Liver (tissue), 9 donors: ENCODE measurements around the gene APBA2. TPM values are rescaled to one million over a fixed set of nuclear protein-coding genes. Genes with fewer than 3 reads are reported as not detected.

Experiments used
- DNase-seq: peaks from one replicate; pipeline ENCODE4 v3.0.0-alpha.2; 2017; ENCODE audit warnings: low spot score
- H3K27ac ChIP-seq, 2 donors: one replicate each; pipeline ENCODE4 v1.7.0; 2013; ENCODE audit warnings: inconsistent platforms in 2 of 2, low read length in 2 of 2, control low read depth in 1 of 2, low read depth in 1 of 2, mild to moderate bottlenecking in 1 of 2
- H3K27me3 ChIP-seq, 4 donors: one replicate each; pipeline versions ENCODE4 v1.6.1 to v1.7.0; 2013; ENCODE audit warnings: low read length in 3 of 4, inconsistent platforms in 1 of 4, mild to moderate bottlenecking in 1 of 4, moderate library complexity in 1 of 4; ENCODE audit not compliant: control insufficient read depth in 4 of 4, insufficient read depth in 4 of 4
- H3K36me3 ChIP-seq, 4 donors: one replicate each; pipeline versions ENCODE4 v1.6.1 to v1.7.0; 2013; ENCODE audit warnings: low read length in 3 of 4, mild to moderate bottlenecking in 3 of 4, low read depth in 1 of 4, moderate library complexity in 1 of 4; ENCODE audit not compliant: control insufficient read depth in 4 of 4, insufficient read depth in 3 of 4
- H3K4me1 ChIP-seq, 4 donors: one replicate each; pipeline versions ENCODE4 v1.6.1 to v1.7.0; 2013; ENCODE audit warnings: low read length in 3 of 4, mild to moderate bottlenecking in 3 of 4, moderate library complexity in 1 of 4; ENCODE audit not compliant: control insufficient read depth in 4 of 4, insufficient read depth in 4 of 4
- H3K4me3 ChIP-seq, 3 donors: one replicate each; pipeline versions ENCODE4 v1.6.1 to v1.7.0; 2013; ENCODE audit warnings: low read length in 3 of 3, control low read depth in 1 of 3, low read depth in 1 of 3, mild to moderate bottlenecking in 1 of 3
- H3K9ac ChIP-seq, 2 donors: one replicate each; pipeline ENCODE4 v1.7.0; 2013; ENCODE audit warnings: low read length in 2 of 2, mild to moderate bottlenecking in 2 of 2, moderate library complexity in 2 of 2, control low read depth in 1 of 2, low read depth in 1 of 2
- H3K9me3 ChIP-seq, 4 donors: one replicate each; pipeline versions ENCODE4 v1.6.1 to v1.7.0; 2013; ENCODE audit warnings: low read length in 3 of 4; ENCODE audit not compliant: control insufficient read depth in 4 of 4
- EGR1 ChIP-seq, 2 donors: IDR thresholded peaks; 2 replicates each; pipeline ENCODE4 v1.6.1; 2016 to 2018; ENCODE audit warnings: antibody characterized with exemption in 2 of 2, low read depth in 2 of 2
- FOXA1 ChIP-seq: IDR thresholded peaks from 2 replicates; pipeline ENCODE4 v1.6.1; 2016; ENCODE audit warnings: antibody characterized with exemption
- FOXA2 ChIP-seq: IDR thresholded peaks from 2 replicates; pipeline ENCODE4 v1.6.1; 2016; ENCODE audit warnings: antibody characterized with exemption
- GABPA ChIP-seq, 2 donors: IDR thresholded peaks in 1 of 2; conservative IDR thresholded peaks in 1 of 2; 2 replicates each; pipeline ENCODE4 v1.6.1; 2016; ENCODE audit warnings: antibody characterized with exemption in 2 of 2, mild to moderate bottlenecking in 1 of 2, moderate library complexity in 1 of 2
- HNF4A ChIP-seq, 2 donors: conservative IDR thresholded peaks; 2 replicates each; pipeline ENCODE4 v1.6.1; 2016; ENCODE audit warnings: antibody characterized with exemption in 2 of 2, mild to moderate bottlenecking in 2 of 2
- HNF4G ChIP-seq: IDR thresholded peaks from 2 replicates; pipeline ENCODE4 v1.6.1; 2016; ENCODE audit warnings: antibody characterized with exemption
- JUND ChIP-seq, 2 donors: IDR thresholded peaks; 2 replicates each; pipeline ENCODE4 v1.6.1; 2016; ENCODE audit warnings: antibody characterized with exemption in 2 of 2
- MAX ChIP-seq: IDR thresholded peaks from 2 replicates; pipeline ENCODE4 v1.6.1; 2016; ENCODE audit warnings: antibody characterized with exemption
- NR2F2 ChIP-seq: IDR thresholded peaks from 2 replicates; pipeline ENCODE4 v1.6.1; 2016; ENCODE audit warnings: antibody characterized with exemption
- RAD21 ChIP-seq, 2 donors: IDR thresholded peaks; 2 replicates each; pipeline ENCODE4 v1.6.1; 2016; ENCODE audit warnings: antibody characterized with exemption in 2 of 2, mild to moderate bottlenecking in 2 of 2
- RXRA ChIP-seq, 2 donors: IDR thresholded peaks; 2 replicates each; pipeline ENCODE4 v1.6.1; 2017 to 2018; ENCODE audit warnings: antibody characterized with exemption in 2 of 2, mild to moderate bottlenecking in 1 of 2
- SP1 ChIP-seq: IDR thresholded peaks from 2 replicates; pipeline ENCODE4 v1.6.1; 2018; ENCODE audit warnings: antibody characterized with exemption, mild to moderate bottlenecking
- TAF1 ChIP-seq: conservative IDR thresholded peaks from 2 replicates; pipeline ENCODE4 v1.6.1; 2016; ENCODE audit warnings: antibody characterized with exemption, mild to moderate bottlenecking
- YY1 ChIP-seq: IDR thresholded peaks from 2 replicates; pipeline ENCODE4 v1.6.1; 2016; ENCODE audit warnings: antibody characterized with exemption, mild to moderate bottlenecking
- WGBS: extraction: QIAGEN DNeasy Blood & Tissue Kit; methylation state at CpG from one replicate; pipeline ENCODE4 v1.1.7; 2013; 5-methylcytosine and 5-hydroxymethylcytosine counted together
- polyA plus RNA-seq, 2 donors: library from polyadenylated mRNA; stranded (reverse) in 1 of 2; unstranded in 1 of 2; fragments of 200-250 nt in 1 of 2; fragments of >200 nt in 1 of 2; fragmentation: Nextera tagmentation in 1 of 2; extraction: Ambion mirVana in 1 of 2; gene quantifications; one replicate each; pipeline versions ENCODE4 v1.2.1 to v1.2.3, GENCODE V29; 2013 to 2015
- total RNA-seq, 2 donors: library from RNA; depleted of rRNA; stranded (reverse); fragments of >200 nt; gene quantifications; one replicate each; pipeline ENCODE4 v1.2.3, GENCODE V29; 2014
- TF ChIP-seq, protein P1 (sequence below): IDR thresholded peaks from 2 replicates; pipeline ENCODE4 v1.6.1; 2016; ENCODE audit warnings: antibody characterized with exemption
- TF ChIP-seq, protein P2 (sequence below): fragments of 150-350 bp; IDR thresholded peaks from 2 replicates; pipeline ENCODE4 v1.5.1; 2017; ENCODE audit warnings: improper control_type of control experiment, low read depth, low read length; ENCODE audit not compliant: missing input control
- TF ChIP-seq, protein P3 (sequence below): IDR thresholded peaks from 2 replicates; pipeline ENCODE4 v1.6.1; 2016; ENCODE audit warnings: antibody characterized with exemption
- TF ChIP-seq, protein P4 (sequence below): IDR thresholded peaks from 2 replicates; pipeline ENCODE4 v1.6.1; 2016; ENCODE audit warnings: antibody characterized with exemption, mild to moderate bottlenecking
- donor health status: healthy.
- donor health status: healthy.
- donor health status: healthy.
- donor health status: healthy.
- donor health status: healthy.

APBA2 gene
- total and polyA plus RNA-seq, 4 donors: 0.38 to 2.9 (median 1.7) TPM

GRCh38 chr15:29018120-29018805 is 132.5 kb downstream of the APBA2 start:
- H3K27ac ChIP-seq: no peak overlapping the region
- WGBS: 89% methylated on average over 8 of the region's 8 CpGs
- H3K4me3 ChIP-seq: no peak overlapping the region
- H3K4me1 ChIP-seq: no peaks in the 10 kb centered on the region
- TF ChIP-seq EGR1 (IDR thresholded peaks at IDR 0.05; ENCODE audit: low read depth in 2 of 2): no peak
- TF ChIP-seq JUND (IDR thresholded peaks at IDR 0.05): no peak
- no peak for TF ChIP-seq HNF4A (conservative IDR thresholded peaks at IDR 0.05)
- TF ChIP-seq, protein P1, sequence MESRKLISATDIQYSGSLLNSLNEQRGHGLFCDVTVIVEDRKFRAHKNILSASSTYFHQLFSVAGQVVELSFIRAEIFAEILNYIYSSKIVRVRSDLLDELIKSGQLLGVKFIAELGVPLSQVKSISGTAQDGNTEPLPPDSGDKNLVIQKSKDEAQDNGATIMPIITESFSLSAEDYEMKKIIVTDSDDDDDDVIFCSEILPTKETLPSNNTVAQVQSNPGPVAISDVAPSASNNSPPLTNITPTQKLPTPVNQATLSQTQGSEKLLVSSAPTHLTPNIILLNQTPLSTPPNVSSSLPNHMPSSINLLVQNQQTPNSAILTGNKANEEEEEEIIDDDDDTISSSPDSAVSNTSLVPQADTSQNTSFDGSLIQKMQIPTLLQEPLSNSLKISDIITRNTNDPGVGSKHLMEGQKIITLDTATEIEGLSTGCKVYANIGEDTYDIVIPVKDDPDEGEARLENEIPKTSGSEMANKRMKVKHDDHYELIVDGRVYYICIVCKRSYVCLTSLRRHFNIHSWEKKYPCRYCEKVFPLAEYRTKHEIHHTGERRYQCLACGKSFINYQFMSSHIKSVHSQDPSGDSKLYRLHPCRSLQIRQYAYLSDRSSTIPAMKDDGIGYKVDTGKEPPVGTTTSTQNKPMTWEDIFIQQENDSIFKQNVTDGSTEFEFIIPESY: no peak
- no peak for TF ChIP-seq YY1
- no peak for TF ChIP-seq FOXA1
- TF ChIP-seq MAX: no peak
- no peak for TF ChIP-seq TAF1
- no peak for TF ChIP-seq RAD21 (IDR thresholded peaks at IDR 0.05)
- TF ChIP-seq, protein P2, sequence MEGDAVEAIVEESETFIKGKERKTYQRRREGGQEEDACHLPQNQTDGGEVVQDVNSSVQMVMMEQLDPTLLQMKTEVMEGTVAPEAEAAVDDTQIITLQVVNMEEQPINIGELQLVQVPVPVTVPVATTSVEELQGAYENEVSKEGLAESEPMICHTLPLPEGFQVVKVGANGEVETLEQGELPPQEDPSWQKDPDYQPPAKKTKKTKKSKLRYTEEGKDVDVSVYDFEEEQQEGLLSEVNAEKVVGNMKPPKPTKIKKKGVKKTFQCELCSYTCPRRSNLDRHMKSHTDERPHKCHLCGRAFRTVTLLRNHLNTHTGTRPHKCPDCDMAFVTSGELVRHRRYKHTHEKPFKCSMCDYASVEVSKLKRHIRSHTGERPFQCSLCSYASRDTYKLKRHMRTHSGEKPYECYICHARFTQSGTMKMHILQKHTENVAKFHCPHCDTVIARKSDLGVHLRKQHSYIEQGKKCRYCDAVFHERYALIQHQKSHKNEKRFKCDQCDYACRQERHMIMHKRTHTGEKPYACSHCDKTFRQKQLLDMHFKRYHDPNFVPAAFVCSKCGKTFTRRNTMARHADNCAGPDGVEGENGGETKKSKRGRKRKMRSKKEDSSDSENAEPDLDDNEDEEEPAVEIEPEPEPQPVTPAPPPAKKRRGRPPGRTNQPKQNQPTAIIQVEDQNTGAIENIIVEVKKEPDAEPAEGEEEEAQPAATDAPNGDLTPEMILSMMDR: no peak
- no peak for TF ChIP-seq GABPA (IDR thresholded peaks at IDR 0.05 in 1 of 2, conservative IDR thresholded peaks at IDR 0.05 in 1 of 2)
- TF ChIP-seq, protein P3, sequence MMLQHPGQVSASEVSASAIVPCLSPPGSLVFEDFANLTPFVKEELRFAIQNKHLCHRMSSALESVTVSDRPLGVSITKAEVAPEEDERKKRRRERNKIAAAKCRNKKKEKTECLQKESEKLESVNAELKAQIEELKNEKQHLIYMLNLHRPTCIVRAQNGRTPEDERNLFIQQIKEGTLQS: no peak
- TF ChIP-seq SP1: no peak
- no peak for TF ChIP-seq NR2F2
- TF ChIP-seq, protein P4, sequence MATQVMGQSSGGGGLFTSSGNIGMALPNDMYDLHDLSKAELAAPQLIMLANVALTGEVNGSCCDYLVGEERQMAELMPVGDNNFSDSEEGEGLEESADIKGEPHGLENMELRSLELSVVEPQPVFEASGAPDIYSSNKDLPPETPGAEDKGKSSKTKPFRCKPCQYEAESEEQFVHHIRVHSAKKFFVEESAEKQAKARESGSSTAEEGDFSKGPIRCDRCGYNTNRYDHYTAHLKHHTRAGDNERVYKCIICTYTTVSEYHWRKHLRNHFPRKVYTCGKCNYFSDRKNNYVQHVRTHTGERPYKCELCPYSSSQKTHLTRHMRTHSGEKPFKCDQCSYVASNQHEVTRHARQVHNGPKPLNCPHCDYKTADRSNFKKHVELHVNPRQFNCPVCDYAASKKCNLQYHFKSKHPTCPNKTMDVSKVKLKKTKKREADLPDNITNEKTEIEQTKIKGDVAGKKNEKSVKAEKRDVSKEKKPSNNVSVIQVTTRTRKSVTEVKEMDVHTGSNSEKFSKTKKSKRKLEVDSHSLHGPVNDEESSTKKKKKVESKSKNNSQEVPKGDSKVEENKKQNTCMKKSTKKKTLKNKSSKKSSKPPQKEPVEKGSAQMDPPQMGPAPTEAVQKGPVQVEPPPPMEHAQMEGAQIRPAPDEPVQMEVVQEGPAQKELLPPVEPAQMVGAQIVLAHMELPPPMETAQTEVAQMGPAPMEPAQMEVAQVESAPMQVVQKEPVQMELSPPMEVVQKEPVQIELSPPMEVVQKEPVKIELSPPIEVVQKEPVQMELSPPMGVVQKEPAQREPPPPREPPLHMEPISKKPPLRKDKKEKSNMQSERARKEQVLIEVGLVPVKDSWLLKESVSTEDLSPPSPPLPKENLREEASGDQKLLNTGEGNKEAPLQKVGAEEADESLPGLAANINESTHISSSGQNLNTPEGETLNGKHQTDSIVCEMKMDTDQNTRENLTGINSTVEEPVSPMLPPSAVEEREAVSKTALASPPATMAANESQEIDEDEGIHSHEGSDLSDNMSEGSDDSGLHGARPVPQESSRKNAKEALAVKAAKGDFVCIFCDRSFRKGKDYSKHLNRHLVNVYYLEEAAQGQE: no peak
- TF ChIP-seq HNF4G: no peak
- no peak for TF ChIP-seq FOXA2
- no peak for TF ChIP-seq RXRA (IDR thresholded peaks at IDR 0.05)
- H3K27me3 ChIP-seq: no peaks in the 10 kb centered on the region
- H3K9me3 ChIP-seq: no peaks in the 10 kb centered on the region
- H3K9ac ChIP-seq: no peak overlapping the region
- no peak for DNase-seq
- no peaks in the 10 kb centered on the region for H3K36me3 ChIP-seq
